ENCODE data around the gene LCN12.

- TF ChIP-seq CTCF (IDR thresholded peaks at IDR 0.05) (no peak), POLR2AphosphoS5 (IDR thresholded peaks at IDR 0.05) (no peak), POLR2A (IDR thresholded peaks at IDR 0.05; ENCODE audit: low read depth) (no peak), EP300 (IDR thresholded peaks at IDR 0.05) (no peak)
These were observed 13.9 kb downstream of the LCN12 start for GRCh38 chr9:136965771-136966484.
